ENCODE measurements around the gene JAG1. TPM values are rescaled to one million over a fixed set of nuclear protein-coding genes. Genes with fewer than 3 reads are reported as not detected.

The JAG1 gene
- total RNA-seq, 2 donors from 2014 or later: 41.2 to 55.7 TPM

GRCh38 chr20:10666221-10667076 lies 7.3 kb downstream of the JAG1 start:
- no peak for TF ChIP-seq POLR2A (IDR thresholded peaks at IDR 0.05)
- TF ChIP-seq CTCF (IDR thresholded peaks at IDR 0.05): no peak
- no peak overlapping the region for H3K4me3 ChIP-seq
- H3K36me3 ChIP-seq (replicated peaks in 1 of 2; ENCODE audit: insufficient read depth in 1 of 2, low read depth in 2 of 2): no peaks in the 10 kb centered on the region
- no peaks in the 10 kb centered on the region for H3K9me3 ChIP-seq
- H3K27ac ChIP-seq: peak overlapping the region; percentile 65 to 76 (median 73)
- peaks cover 91% of the 10 kb centered on the region for H3K4me1 ChIP-seq
- WGBS, 2 donors: 54 to 62% methylated on average over 7 of the region's 7 CpGs
- H3K27me3 ChIP-seq: no peaks in the 10 kb centered on the region
- ATAC-seq: no peak
- intact Hi-C loops (cut with DNase I): loop anchor here (10.0 kb wide), 1 partner anchor 608 kb away; no protein-coding TSS in a partner anchor
- DNase-seq: peak in 1 of 4 donors; percentile 51

GRCh38 chr20:10665791-10666190 lies 8.0 kb downstream of the JAG1 start:
- peak in 2 of 4 donors; percentile 22 to 30 for DNase-seq
- TF ChIP-seq CTCF (IDR thresholded peaks at IDR 0.05) (peak in 1 of 7 experiments; percentile 6), POLR2A (IDR thresholded peaks at IDR 0.05) (no peak)

GRCh38 chr20:10665027-10665561 lies 8.7 kb downstream of the JAG1 start:
- TF ChIP-seq CTCF (IDR thresholded peaks at IDR 0.05): no peak
- TF ChIP-seq POLR2A (IDR thresholded peaks at IDR 0.05): no peak
- WGBS, 2 donors: 12 to 17% methylated on average over 7 of the region's 7 CpGs
- no peak overlapping the region for H3K4me3 ChIP-seq
- peaks cover 93% of the 10 kb centered on the region for H3K4me1 ChIP-seq
- peak in 1 of 4 donors; percentile 53 for DNase-seq
- H3K9me3 ChIP-seq: no peaks in the 10 kb centered on the region
- peak overlapping the region; percentile 48 to 76 (median 73) for H3K27ac ChIP-seq
- intact Hi-C loops (cut with DNase I): loop anchor here (10.0 kb wide), 1 partner anchor 610 kb away; no protein-coding TSS in a partner anchor
- no peaks in the 10 kb centered on the region for H3K27me3 ChIP-seq
- ATAC-seq: peak; percentile 25
- H3K36me3 ChIP-seq (replicated peaks in 1 of 2; ENCODE audit: insufficient read depth in 1 of 2, low read depth in 2 of 2): no peaks in the 10 kb centered on the region

More at GRCh38 chr20:10665791-10666190, 8.0 kb downstream of the JAG1 start:
- intact Hi-C loops (cut with DNase I): loop anchor here (10.0 kb wide), 1 partner anchor 609 kb away; no protein-coding TSS in a partner anchor
- Histone ChIP-seq H3K4me1 (peaks cover 91% of the 10 kb centered on the region), H3K27me3 (no peaks in the 10 kb centered on the region), H3K9me3 (no peaks in the 10 kb centered on the region), H3K4me3 (no peak overlapping the region), H3K36me3 (replicated peaks in 1 of 2; ENCODE audit: insufficient read depth in 1 of 2, low read depth in 2 of 2) (no peaks in the 10 kb centered on the region), H3K27ac (peak overlapping the region; percentile 48 to 76 (median 73))
- 8 to 22% methylated on average over 1 to 6 of the region's 6 CpGs for WGBS, 2 donors
- ATAC-seq: peak; percentile 33

GRCh38 chr20:10663756-10664155 lies 10.0 kb downstream of the JAG1 start:
- intact Hi-C loops (cut with DNase I): loop anchor here (10.0 kb wide), 1 partner anchor 611 kb away; no protein-coding TSS in a partner anchor
- Histone ChIP-seq H3K36me3 (replicated peaks in 1 of 2; ENCODE audit: insufficient read depth in 1 of 2, low read depth in 2 of 2) (no peaks in the 10 kb centered on the region), H3K4me1 (peaks cover 95% of the 10 kb centered on the region), H3K27ac (peak overlapping the region; percentile 28 to 76 (median 73)), H3K27me3 (no peaks in the 10 kb centered on the region), H3K4me3 (no peak overlapping the region), H3K9me3 (no peaks in the 10 kb centered on the region)
- ATAC-seq (no peak), DNase-seq (no peak)
- TF ChIP-seq POLR2A (IDR thresholded peaks at IDR 0.05): no peak
- TF ChIP-seq CTCF (IDR thresholded peaks at IDR 0.05): no peak
- WGBS, 2 donors: 52 to 72% methylated on average over 8 of the region's 8 CpGs
